B cell (primary cell): ENCODE results near the gene RNF19B. TPM values are rescaled to one million over a fixed set of nuclear protein-coding genes. Genes with fewer than 3 reads are reported as not detected.

Source experiments
- ATAC-seq: fragments of 200-7000 bp; cut with Tn5 transposase; one replicate; pipeline ENCODE4 v1.10.0; 2021; ENCODE audit warnings: low read depth, mild to moderate bottlenecking, moderate number of reproducible peaks, moderate library complexity
- CTCF ChIA-PET: fragments of 350-600 bp; sonication (Branson Sonifier 250); formaldehyde crosslinking; loops from one replicate; lab custom pipeline; 2021; ENCODE audit warnings: antibody characterized with exemption, inconsistent platforms; lab: Charles Lee
- POLR2A ChIA-PET: fragments of 350-600 bp; sonication (Branson Sonifier 250); formaldehyde crosslinking; loops from one replicate; lab custom pipeline; 2021; ENCODE audit warnings: antibody characterized with exemption; lab: Charles Lee
- DNase-seq: peaks from one replicate; pipeline ENCODE4 v3.0.0; 2013
- H2AFZ ChIP-seq: 2 replicates; pipeline ENCODE4 v1.6.1; 2012; ENCODE audit warnings: mild to moderate bottlenecking, low read depth, low read length; ENCODE audit not compliant: insufficient read depth, poor library complexity, severe bottlenecking
- H3K27ac ChIP-seq, 2 donors: 1 replicate in 1 of 2; 2 replicates in 1 of 2; pipeline ENCODE4 v1.5.1; 2012 to 2013; ENCODE audit warnings: low read length in 2 of 2, mild to moderate bottlenecking in 2 of 2, moderate library complexity in 1 of 2
- H3K27me3 ChIP-seq, 4 experiments: fragments of 200-600 bp in 1 of 4; sonication (generic) in 1 of 4; replicated peaks in 1 of 4; 1 replicate in 2 of 4; 2 replicates in 2 of 4; pipeline versions ENCODE4 v1.6.1 to v1.7.0; 2013 to 2016; ENCODE audit warnings: low read length in 3 of 4, mild to moderate bottlenecking in 2 of 4, mixed read lengths in 1 of 4, moderate library complexity in 1 of 4; ENCODE audit not compliant: insufficient read depth in 4 of 4, control insufficient read depth in 3 of 4; ENCODE audit errors: control extremely low read depth in 1 of 4
- H3K36me3 ChIP-seq, 2 experiments: replicated peaks in 1 of 2; 1 replicate in 1 of 2; 2 replicates in 1 of 2; pipeline versions ENCODE4 v1.6.1 to v1.7.1; 2013; ENCODE audit warnings: low read length in 1 of 2; ENCODE audit not compliant: insufficient read depth in 2 of 2, control insufficient read depth in 1 of 2; ENCODE audit errors: control extremely low read depth in 1 of 2, extremely low read depth in 1 of 2
- H3K4me1 ChIP-seq, 2 donors: fragments of 200-600 bp in 1 of 2; sonication (generic) in 1 of 2; 1 replicate in 1 of 2; 2 replicates in 1 of 2; pipeline versions ENCODE4 v1.5.1 to v1.6.1; 2013 to 2017; ENCODE audit warnings: low read length in 2 of 2; ENCODE audit not compliant: control insufficient read depth in 2 of 2, insufficient read depth in 2 of 2
- H3K4me2 ChIP-seq: replicated peaks from 2 replicates; pipeline ENCODE3; 2012; ENCODE audit warnings: mild to moderate bottlenecking, low read depth, low read length; ENCODE audit not compliant: poor library complexity, severe bottlenecking
- H3K4me3 ChIP-seq, 5 experiments: fragments of 200-600 bp in 1 of 5; sonication (generic) in 1 of 5; 1 replicate in 3 of 5; 2 replicates in 2 of 5; pipeline versions ENCODE4 v1.5.1 to v1.7.0; 2011 to 2016; ENCODE audit warnings: low read length in 4 of 5, mild to moderate bottlenecking in 4 of 5, low read depth in 2 of 5, control low read depth in 1 of 5, moderate library complexity in 1 of 5; ENCODE audit not compliant: insufficient read depth in 1 of 5; ENCODE audit errors: control extremely low read depth in 1 of 5, extremely low read depth in 1 of 5
- H3K79me2 ChIP-seq: fragments of 200-600 bp; sonication (generic); one replicate; pipeline ENCODE4 v1.6.0; 2016; ENCODE audit warnings: low read length; ENCODE audit not compliant: control insufficient read depth, insufficient read depth
- H3K9ac ChIP-seq: fragments of 200-600 bp; sonication (generic); 2 replicates; pipeline ENCODE4 v1.6.1; 2017; ENCODE audit warnings: mild to moderate bottlenecking, low read length, moderate library complexity
- H3K9me3 ChIP-seq, 3 donors: one replicate each; pipeline versions ENCODE4 v1.6.1 to v1.7.1; 2013; ENCODE audit warnings: low read length in 2 of 3; ENCODE audit not compliant: control insufficient read depth in 2 of 3, insufficient read depth in 1 of 3; ENCODE audit errors: control extremely low read depth in 1 of 3
- H4K20me1 ChIP-seq: 2 replicates; pipeline ENCODE4 v1.6.0; 2012; ENCODE audit warnings: mild to moderate bottlenecking, low read length; ENCODE audit not compliant: insufficient read depth, control insufficient read depth, poor library complexity, severe bottlenecking
- H3K27ac Mint-ChIP-seq: one replicate; pipeline ENCODE4 v1.8.0; 2021; ENCODE audit warnings: mixed read lengths
- H3K27me3 Mint-ChIP-seq: one replicate; pipeline ENCODE4 v1.8.0; 2021; ENCODE audit warnings: mixed read lengths
- H3K4me1 Mint-ChIP-seq: one replicate; pipeline ENCODE4 v1.8.0; 2021; ENCODE audit warnings: mixed read lengths
- H3K4me3 Mint-ChIP-seq: one replicate; pipeline ENCODE4 v1.8.0; 2021; ENCODE audit warnings: mixed read lengths
- H3K9me3 Mint-ChIP-seq: one replicate; pipeline ENCODE4 v1.8.0; 2022; ENCODE audit warnings: mixed read lengths; ENCODE audit not compliant: insufficient read depth
- EZH2 ChIP-seq: IDR thresholded peaks from 2 replicates; pipeline ENCODE4 v1.6.1; 2012; ENCODE audit warnings: borderline replicate concordance, low read depth, mild to moderate bottlenecking, moderate library complexity, low read length; ENCODE audit not compliant: insufficient read depth, poor library complexity, severe bottlenecking
- WGBS: methylation state at CpG from one replicate; pipeline ENCODE4 v1.1.5; 2013; ENCODE audit warnings: missing lambda C conversion rate; ENCODE audit not compliant: insufficient coverage; 5-methylcytosine and 5-hydroxymethylcytosine counted together
- intact Hi-C: fragments of 100-400 bp; cut with micrococcal nuclease; formaldehyde crosslinking; loops from one replicate; pipeline ENCODE4 v1.10.0; 2022
- polyA plus RNA-seq: library from polyadenylated mRNA; depleted of rRNA; stranded (reverse); fragments of >200 nt; gene quantifications from 2 replicates; pipeline ENCODE4 v1.2.3, GENCODE V29; 2012
- total RNA-seq, 2 donors: library from RNA; stranded (reverse); fragments of 120-200 nt in 1 of 2; gene quantifications; 1 replicate in 1 of 2; 2 replicates in 1 of 2; pipeline versions ENCODE4 v1.2.3 to v1.2.4, GENCODE V29; 2013 to 2022
- TF ChIP-seq, protein P1 (sequence below): fragments of 200-600 bp; IDR thresholded peaks from one replicate; pipeline ENCODE4 v1.8.0; 2022; ENCODE audit warnings: antibody characterized with exemption, mild to moderate bottlenecking

RNF19B gene
- total and polyA plus RNA-seq, 2 donors (not counting 1 experiment from before 2014, with no cell fraction given) = 29.9 to 40.3 TPM

DNA sequence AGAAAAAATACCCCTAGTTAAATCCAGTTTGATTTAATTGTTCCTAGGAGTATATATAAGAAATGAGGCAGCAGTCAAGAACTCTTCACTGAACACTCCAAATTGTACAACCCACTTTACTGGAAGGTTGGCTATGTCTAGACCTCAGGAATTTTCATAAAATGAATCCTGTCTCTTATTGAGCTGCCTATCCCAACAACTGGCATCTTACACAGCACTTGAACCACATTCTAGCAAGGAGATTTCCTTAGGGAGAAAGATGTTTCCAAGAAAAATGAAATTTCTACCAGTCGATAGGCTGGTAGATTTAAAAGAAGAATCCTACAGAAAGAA lies 16.3 kb downstream of the RNF19B start:
- Histone ChIP-seq H3K79me2 (peaks cover 27% of the 10 kb centered on the region), H3K4me1 (peaks cover 5 to 6% of the 10 kb centered on the region in 2 donors), H3K4me3 (no peak overlapping the region), H2AFZ (no peak overlapping the region), H3K4me2 (no peak overlapping the region), H4K20me1 (peaks cover 20% of the 10 kb centered on the region), H3K36me3 (peaks cover 13 to 45% of the 10 kb centered on the region in 2 experiments), H3K27me3 (no peaks in the 10 kb centered on the region), H3K9ac (no peak overlapping the region), H3K9me3 (peaks cover 0 to 5% (median 0%) of the 10 kb centered on the region in 3 donors), H3K27ac (no peak overlapping the region)
- intact Hi-C loops = loop anchor here (5.0 kb wide), 1 partner anchor 44 kb away; no protein-coding TSS in a partner anchor
- WGBS = no CpG with 5 or more reads among the region's 1 CpG
- ATAC-seq (no peak), DNase-seq (no peak)
- Mint-ChIP-seq H3K4me1 (peaks cover 20% of the 10 kb centered on the region), H3K9me3 (no peaks in the 10 kb centered on the region), H3K27ac (no peak overlapping the region), H3K4me3 (no peak overlapping the region), H3K27me3 (no peaks in the 10 kb centered on the region)
- ChIA-PET CTCF (interaction anchor here (1.1 to 2.1 kb wide), 3 partner anchors 11 to 138 kb away, joined by 3 to 8 read pairs (median 3); no protein-coding TSS in a partner anchor), POLR2A (no interaction called here)
- TF ChIP-seq, protein P1, sequence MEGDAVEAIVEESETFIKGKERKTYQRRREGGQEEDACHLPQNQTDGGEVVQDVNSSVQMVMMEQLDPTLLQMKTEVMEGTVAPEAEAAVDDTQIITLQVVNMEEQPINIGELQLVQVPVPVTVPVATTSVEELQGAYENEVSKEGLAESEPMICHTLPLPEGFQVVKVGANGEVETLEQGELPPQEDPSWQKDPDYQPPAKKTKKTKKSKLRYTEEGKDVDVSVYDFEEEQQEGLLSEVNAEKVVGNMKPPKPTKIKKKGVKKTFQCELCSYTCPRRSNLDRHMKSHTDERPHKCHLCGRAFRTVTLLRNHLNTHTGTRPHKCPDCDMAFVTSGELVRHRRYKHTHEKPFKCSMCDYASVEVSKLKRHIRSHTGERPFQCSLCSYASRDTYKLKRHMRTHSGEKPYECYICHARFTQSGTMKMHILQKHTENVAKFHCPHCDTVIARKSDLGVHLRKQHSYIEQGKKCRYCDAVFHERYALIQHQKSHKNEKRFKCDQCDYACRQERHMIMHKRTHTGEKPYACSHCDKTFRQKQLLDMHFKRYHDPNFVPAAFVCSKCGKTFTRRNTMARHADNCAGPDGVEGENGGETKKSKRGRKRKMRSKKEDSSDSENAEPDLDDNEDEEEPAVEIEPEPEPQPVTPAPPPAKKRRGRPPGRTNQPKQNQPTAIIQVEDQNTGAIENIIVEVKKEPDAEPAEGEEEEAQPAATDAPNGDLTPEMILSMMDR = no peak
- TF ChIP-seq EZH2 = no peak

DNA sequence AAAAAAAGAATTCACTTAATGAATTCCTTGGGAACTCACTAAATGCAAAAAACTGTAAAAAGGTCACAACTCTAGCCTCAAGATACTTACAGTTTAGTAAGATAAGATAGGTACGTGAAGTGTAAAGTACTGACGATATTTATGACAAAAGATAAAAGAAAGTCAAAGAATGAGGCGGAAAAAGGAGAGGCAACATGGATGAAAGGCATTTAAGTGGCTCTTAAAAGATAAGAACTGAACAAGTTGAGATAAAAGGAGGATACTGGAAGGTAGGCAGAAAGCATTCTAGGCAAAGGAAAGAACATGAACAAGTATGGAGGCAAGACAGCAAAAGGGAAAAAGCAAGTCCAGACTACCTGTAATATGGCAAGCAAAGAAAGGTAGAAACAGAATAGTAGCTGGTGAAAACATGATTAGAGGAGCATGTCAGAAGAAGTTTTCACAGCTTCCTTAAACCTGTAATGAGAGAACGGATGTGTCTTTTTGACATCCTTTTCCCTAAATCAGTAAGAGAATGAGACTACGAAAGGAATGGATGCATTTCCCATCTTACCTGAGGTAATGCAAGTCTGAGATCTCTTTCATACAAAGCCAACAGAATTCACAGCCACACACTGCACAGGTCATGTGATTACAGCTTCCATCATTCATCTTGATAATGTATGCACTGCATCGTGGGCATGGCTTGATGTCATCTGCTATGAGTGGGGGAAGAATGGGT lies 16.8 kb downstream of the RNF19B start:
- Histone ChIP-seq H3K9ac (no peak overlapping the region), H3K79me2 (peaks cover 21% of the 10 kb centered on the region), H3K36me3 (peaks cover 13 to 45% of the 10 kb centered on the region in 2 experiments), H4K20me1 (peaks cover 15% of the 10 kb centered on the region), H3K27ac (no peak overlapping the region), H2AFZ (no peak overlapping the region), H3K9me3 (peaks cover 0 to 5% (median 0%) of the 10 kb centered on the region in 3 donors), H3K4me1 (peaks cover 4 to 6% of the 10 kb centered on the region in 2 donors), H3K4me2 (no peak overlapping the region), H3K27me3 (no peaks in the 10 kb centered on the region), H3K4me3 (no peak overlapping the region)
- ChIA-PET POLR2A (no interaction called here), CTCF (interaction anchor here (1.1 to 2.1 kb wide), 3 partner anchors 10 to 139 kb away, joined by 3 to 8 read pairs (median 3); no protein-coding TSS in a partner anchor)
- 96% methylated on average over 2 of the region's 6 CpGs for WGBS
- H3K4me1 Mint-ChIP-seq = peaks cover 16% of the 10 kb centered on the region
- no peaks in the 10 kb centered on the region for H3K9me3 Mint-ChIP-seq
- no peak for TF ChIP-seq EZH2
- TF ChIP-seq, protein P1 = no peak
- intact Hi-C loops = loop anchor here (5.0 kb wide), 1 partner anchor 44 kb away; no protein-coding TSS in a partner anchor
- no peak for ATAC-seq
- H3K4me3 Mint-ChIP-seq = no peak overlapping the region
- no peak overlapping the region for H3K27ac Mint-ChIP-seq
- DNase-seq = no peak
- no peaks in the 10 kb centered on the region for H3K27me3 Mint-ChIP-seq
